WTC11 (cell line): ENCODE results near the gene SYNPO2. TPM values are rescaled to one million over a fixed set of nuclear protein-coding genes. Genes with fewer than 3 reads are reported as not detected.

Experiments
- ATAC-seq: fragments of 200-7000 bp; cut with Tn5 transposase; 2 replicates; pipeline ENCODE4 v1.10.0; 2021; ENCODE audit warnings: mild to moderate bottlenecking, moderate library complexity
- CTCF ChIA-PET: fragments of 300-600 bp; sonication (Branson Sonifier 250); formaldehyde crosslinking; loops from one replicate; lab custom pipeline; 2021; ENCODE audit warnings: antibody characterized with exemption; lab: Charles Lee
- POLR2A ChIA-PET: fragments of 350-600 bp; sonication (Branson Sonifier 250); formaldehyde crosslinking; loops from one replicate; lab custom pipeline; 2021; ENCODE audit warnings: antibody characterized with exemption; lab: Charles Lee
- DNase-seq: peaks from one replicate; pipeline ENCODE4 v3.0.0; 2021; ENCODE audit warnings: low spot score
- H3K27ac Mint-ChIP-seq: 2 replicates; pipeline ENCODE4 v1.8.0; 2021; ENCODE audit warnings: mixed read lengths
- H3K27me3 Mint-ChIP-seq: 2 replicates; pipeline ENCODE4 v1.8.0; 2021; ENCODE audit warnings: low read depth, mild to moderate bottlenecking, moderate library complexity, mixed read lengths
- H3K36me3 Mint-ChIP-seq: 2 replicates; pipeline ENCODE4 v1.8.0; 2021; ENCODE audit warnings: mixed read lengths
- H3K4me1 Mint-ChIP-seq: 2 replicates; pipeline ENCODE4 v1.8.0; 2022; ENCODE audit warnings: mixed read lengths
- H3K4me3 Mint-ChIP-seq: 2 replicates; pipeline ENCODE4 v1.8.0; 2021; ENCODE audit warnings: mild to moderate bottlenecking, moderate library complexity, mixed read lengths
- H3K9me3 Mint-ChIP-seq: 2 replicates; pipeline ENCODE4 v1.8.0; 2021; ENCODE audit warnings: mixed read lengths
- CREM ChIP-seq: sonication (generic); formaldehyde crosslinking; IDR thresholded peaks from 2 replicates; pipeline ENCODE4 v1.8.1; 2022; ENCODE audit warnings: mild to moderate bottlenecking, missing genetic modification reagents, moderate library complexity
- EMX1 ChIP-seq: fragments of 250-450 bp; sonication (Bioruptor Pico); IDR thresholded peaks from 2 replicates; pipeline ENCODE4 v1.8.0; 2021; ENCODE audit warnings: mild to moderate bottlenecking
- GRHL2 ChIP-seq: fragments of 250-450 bp; sonication (Bioruptor Pico); IDR thresholded peaks from 2 replicates; pipeline ENCODE4 v1.8.0; 2022; ENCODE audit warnings: mild to moderate bottlenecking, moderate library complexity; ENCODE audit not compliant: insufficient replicate concordance, severe bottlenecking
- JUN ChIP-seq: sonication (generic); formaldehyde crosslinking; IDR thresholded peaks from 2 replicates; pipeline ENCODE4 v1.8.0; 2023; ENCODE audit warnings: mild to moderate bottlenecking, missing genetic modification reagents
- NFYB ChIP-seq: sonication (generic); formaldehyde crosslinking; conservative IDR thresholded peaks from 2 replicates; pipeline ENCODE4 v1.8.0; 2022; ENCODE audit warnings: low read depth, missing genetic modification reagents
- NR3C1 ChIP-seq: sonication (generic); formaldehyde crosslinking; conservative IDR thresholded peaks from 2 replicates; pipeline ENCODE4 v1.8.1; 2023; ENCODE audit warnings: low read depth, mild to moderate bottlenecking, missing genetic modification reagents
- SMAD3 ChIP-seq: sonication (generic); formaldehyde crosslinking; IDR thresholded peaks from 2 replicates; pipeline ENCODE4 v1.8.0; 2022; ENCODE audit warnings: missing genetic modification reagents, mild to moderate bottlenecking, borderline replicate concordance
- SOX15 ChIP-seq: fragments of 250-450 bp; sonication (Bioruptor Pico); IDR thresholded peaks from 2 replicates; pipeline ENCODE4 v1.9.0; 2021; ENCODE audit warnings: mild to moderate bottlenecking
- ZNF138 ChIP-seq: sonication (generic); formaldehyde crosslinking; conservative IDR thresholded peaks from 2 replicates; pipeline ENCODE4 v1.8.1; 2022; ENCODE audit warnings: mild to moderate bottlenecking, moderate library complexity, missing genetic modification reagents
- ZNF263 ChIP-seq: sonication (generic); formaldehyde crosslinking; IDR thresholded peaks from 2 replicates; pipeline ENCODE4 v1.8.1; 2022; ENCODE audit warnings: low read depth, mild to moderate bottlenecking, moderate library complexity, missing genetic modification reagents
- ZNF317 ChIP-seq: sonication (generic); formaldehyde crosslinking; IDR thresholded peaks from 2 replicates; pipeline ENCODE4 v1.8.1; 2023; ENCODE audit warnings: low read depth, mild to moderate bottlenecking, moderate library complexity, missing genetic modification reagents, borderline replicate concordance
- total RNA-seq: library from RNA; stranded (reverse); gene quantifications from 3 replicates; pipeline ENCODE4 v1.2.3, GENCODE V29; 2021
- TF ChIP-seq, protein P1 (sequence below): sonication (generic); formaldehyde crosslinking; IDR thresholded peaks from 2 replicates; pipeline ENCODE4 v1.8.1; 2022; ENCODE audit warnings: missing genetic modification reagents, borderline replicate concordance
- TF ChIP-seq, protein P2 (sequence below): sonication (generic); formaldehyde crosslinking; IDR thresholded peaks from 2 replicates; pipeline ENCODE4 v1.8.1; 2023; ENCODE audit warnings: mild to moderate bottlenecking, missing genetic modification reagents, moderate library complexity
- TF ChIP-seq, protein P3 (sequence below): fragments of 250-450 bp; sonication (Bioruptor Pico); IDR thresholded peaks from 2 replicates; pipeline ENCODE4 v1.8.0; 2021; ENCODE audit warnings: mild to moderate bottlenecking
- TF ChIP-seq, protein P4 (sequence below): sonication (generic); formaldehyde crosslinking; IDR thresholded peaks from 2 replicates; pipeline ENCODE4 v1.8.0; 2022; ENCODE audit warnings: mild to moderate bottlenecking, missing genetic modification reagents
- TF ChIP-seq, protein P5 (sequence below): sonication (generic); formaldehyde crosslinking; IDR thresholded peaks from 2 replicates; pipeline ENCODE4 v1.8.0; 2023; ENCODE audit warnings: missing genetic modification reagents
- TF ChIP-seq, protein P6 (sequence below): sonication (generic); formaldehyde crosslinking; IDR thresholded peaks from 2 replicates; pipeline ENCODE4 v1.8.1; 2023; ENCODE audit warnings: mild to moderate bottlenecking, missing genetic modification reagents, moderate library complexity

Gene SYNPO2
- total RNA-seq, 1 experiment from 2014 or later, result 1.9 TPM

DNA sequence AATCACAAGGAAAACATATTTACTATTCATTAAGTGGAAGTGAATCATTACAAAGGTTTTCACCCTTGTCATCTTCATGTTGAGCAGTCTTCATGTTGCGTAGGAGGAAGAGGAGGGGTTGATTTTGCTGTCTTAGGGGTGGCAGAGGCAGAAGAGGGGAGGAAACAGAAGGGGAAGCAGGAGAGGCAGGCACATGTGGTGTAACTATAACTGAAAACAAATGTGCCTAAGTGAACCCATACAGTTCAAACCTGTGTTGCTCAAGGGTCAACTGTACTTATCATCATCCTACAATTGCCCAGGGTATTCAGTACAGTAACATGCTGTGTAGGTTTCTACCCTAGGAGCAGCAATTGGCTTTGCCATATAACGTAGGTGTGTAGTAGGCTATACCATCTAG lies 47.2 kb downstream of the SYNPO2 start:
- no peak for TF ChIP-seq EMX1 (CRISPR knock-in tag)
- TF ChIP-seq SMAD3 (CRISPR knock-in tag), result no peak
- no peak for TF ChIP-seq JUN (CRISPR knock-in tag)
- TF ChIP-seq ZNF317, result no peak
- TF ChIP-seq, protein P1, sequence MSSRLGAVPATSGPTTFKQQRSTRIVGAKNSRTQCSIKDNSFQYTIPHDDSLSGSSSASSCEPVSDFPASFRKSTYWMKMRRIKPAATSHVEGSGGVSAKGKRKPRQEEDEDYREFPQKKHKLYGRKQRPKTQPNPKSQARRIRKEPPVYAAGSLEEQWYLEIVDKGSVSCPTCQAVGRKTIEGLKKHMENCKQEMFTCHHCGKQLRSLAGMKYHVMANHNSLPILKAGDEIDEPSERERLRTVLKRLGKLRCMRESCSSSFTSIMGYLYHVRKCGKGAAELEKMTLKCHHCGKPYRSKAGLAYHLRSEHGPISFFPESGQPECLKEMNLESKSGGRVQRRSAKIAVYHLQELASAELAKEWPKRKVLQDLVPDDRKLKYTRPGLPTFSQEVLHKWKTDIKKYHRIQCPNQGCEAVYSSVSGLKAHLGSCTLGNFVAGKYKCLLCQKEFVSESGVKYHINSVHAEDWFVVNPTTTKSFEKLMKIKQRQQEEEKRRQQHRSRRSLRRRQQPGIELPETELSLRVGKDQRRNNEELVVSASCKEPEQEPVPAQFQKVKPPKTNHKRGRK, result no peak
- TF ChIP-seq NFYB (CRISPR knock-in tag), result no peak
- no peak for TF ChIP-seq NR3C1 (CRISPR knock-in tag)
- TF ChIP-seq SOX15 (CRISPR knock-in tag), result no peak
- TF ChIP-seq ZNF138 (CRISPR knock-in tag), result no peak
- TF ChIP-seq, protein P2, sequence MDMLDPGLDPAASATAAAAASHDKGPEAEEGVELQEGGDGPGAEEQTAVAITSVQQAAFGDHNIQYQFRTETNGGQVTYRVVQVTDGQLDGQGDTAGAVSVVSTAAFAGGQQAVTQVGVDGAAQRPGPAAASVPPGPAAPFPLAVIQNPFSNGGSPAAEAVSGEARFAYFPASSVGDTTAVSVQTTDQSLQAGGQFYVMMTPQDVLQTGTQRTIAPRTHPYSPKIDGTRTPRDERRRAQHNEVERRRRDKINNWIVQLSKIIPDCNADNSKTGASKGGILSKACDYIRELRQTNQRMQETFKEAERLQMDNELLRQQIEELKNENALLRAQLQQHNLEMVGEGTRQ (CRISPR knock-in tag), result no peak
- no peak for TF ChIP-seq CREM (CRISPR knock-in tag)
- TF ChIP-seq GRHL2, result no peak
- TF ChIP-seq, protein P3, sequence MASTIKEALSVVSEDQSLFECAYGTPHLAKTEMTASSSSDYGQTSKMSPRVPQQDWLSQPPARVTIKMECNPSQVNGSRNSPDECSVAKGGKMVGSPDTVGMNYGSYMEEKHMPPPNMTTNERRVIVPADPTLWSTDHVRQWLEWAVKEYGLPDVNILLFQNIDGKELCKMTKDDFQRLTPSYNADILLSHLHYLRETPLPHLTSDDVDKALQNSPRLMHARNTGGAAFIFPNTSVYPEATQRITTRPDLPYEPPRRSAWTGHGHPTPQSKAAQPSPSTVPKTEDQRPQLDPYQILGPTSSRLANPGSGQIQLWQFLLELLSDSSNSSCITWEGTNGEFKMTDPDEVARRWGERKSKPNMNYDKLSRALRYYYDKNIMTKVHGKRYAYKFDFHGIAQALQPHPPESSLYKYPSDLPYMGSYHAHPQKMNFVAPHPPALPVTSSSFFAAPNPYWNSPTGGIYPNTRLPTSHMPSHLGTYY, result no peak
- TF ChIP-seq, protein P4, sequence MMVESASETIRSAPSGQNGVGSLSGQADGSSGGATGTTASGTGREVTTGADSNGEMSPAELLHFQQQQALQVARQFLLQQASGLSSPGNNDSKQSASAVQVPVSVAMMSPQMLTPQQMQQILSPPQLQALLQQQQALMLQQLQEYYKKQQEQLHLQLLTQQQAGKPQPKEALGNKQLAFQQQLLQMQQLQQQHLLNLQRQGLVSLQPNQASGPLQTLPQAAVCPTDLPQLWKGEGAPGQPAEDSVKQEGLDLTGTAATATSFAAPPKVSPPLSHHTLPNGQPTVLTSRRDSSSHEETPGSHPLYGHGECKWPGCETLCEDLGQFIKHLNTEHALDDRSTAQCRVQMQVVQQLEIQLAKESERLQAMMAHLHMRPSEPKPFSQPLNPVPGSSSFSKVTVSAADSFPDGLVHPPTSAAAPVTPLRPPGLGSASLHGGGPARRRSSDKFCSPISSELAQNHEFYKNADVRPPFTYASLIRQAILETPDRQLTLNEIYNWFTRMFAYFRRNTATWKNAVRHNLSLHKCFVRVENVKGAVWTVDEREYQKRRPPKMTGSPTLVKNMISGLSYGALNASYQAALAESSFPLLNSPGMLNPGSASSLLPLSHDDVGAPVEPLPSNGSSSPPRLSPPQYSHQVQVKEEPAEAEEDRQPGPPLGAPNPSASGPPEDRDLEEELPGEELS (CRISPR knock-in tag), result no peak
- TF ChIP-seq, protein P5, sequence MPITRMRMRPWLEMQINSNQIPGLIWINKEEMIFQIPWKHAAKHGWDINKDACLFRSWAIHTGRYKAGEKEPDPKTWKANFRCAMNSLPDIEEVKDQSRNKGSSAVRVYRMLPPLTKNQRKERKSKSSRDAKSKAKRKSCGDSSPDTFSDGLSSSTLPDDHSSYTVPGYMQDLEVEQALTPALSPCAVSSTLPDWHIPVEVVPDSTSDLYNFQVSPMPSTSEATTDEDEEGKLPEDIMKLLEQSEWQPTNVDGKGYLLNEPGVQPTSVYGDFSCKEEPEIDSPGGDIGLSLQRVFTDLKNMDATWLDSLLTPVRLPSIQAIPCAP (CRISPR knock-in tag), result no peak
- POLR2A ChIA-PET, result no interaction called here
- ATAC-seq (no peak), DNase-seq (no peak)
- H3K9me3 Mint-ChIP-seq, result no peaks in the 10 kb centered on the region
- no peak overlapping the region for H3K4me3 Mint-ChIP-seq
- no peak overlapping the region for H3K27ac Mint-ChIP-seq
- H3K27me3 Mint-ChIP-seq, result no peaks in the 10 kb centered on the region
- no peaks in the 10 kb centered on the region for H3K36me3 Mint-ChIP-seq
- H3K4me1 Mint-ChIP-seq, result no peaks in the 10 kb centered on the region
- CTCF ChIA-PET, result no interaction called here

DNA sequence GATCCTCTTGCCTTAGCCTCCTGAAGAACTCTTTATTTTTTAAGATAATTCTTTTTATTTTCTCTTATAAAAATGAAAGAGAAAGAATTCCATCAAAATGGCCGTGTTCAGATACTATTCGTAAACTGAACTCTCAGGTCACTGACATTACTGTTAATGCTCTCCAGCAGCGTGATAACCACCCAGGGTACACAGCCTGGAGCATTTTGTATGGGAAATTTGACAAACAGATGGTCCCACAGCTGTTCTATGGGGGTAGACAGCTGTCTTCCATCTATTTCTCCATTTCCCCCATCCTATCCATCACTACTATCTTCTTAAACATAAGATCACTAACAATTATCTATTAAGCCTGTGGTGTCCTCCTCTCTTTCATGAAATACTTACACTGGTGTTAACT lies 47.8 kb downstream of the SYNPO2 start:
- DNase-seq, result no peak
- no peak for ATAC-seq
- peaks cover under 1% of the 10 kb centered on the region for H3K4me1 Mint-ChIP-seq
- CTCF ChIA-PET, result no interaction called here
- no peaks in the 10 kb centered on the region for H3K27me3 Mint-ChIP-seq
- H3K36me3 Mint-ChIP-seq, result no peaks in the 10 kb centered on the region
- no peak overlapping the region for H3K4me3 Mint-ChIP-seq
- no peak overlapping the region for H3K27ac Mint-ChIP-seq
- no peaks in the 10 kb centered on the region for H3K9me3 Mint-ChIP-seq
- POLR2A ChIA-PET, result no interaction called here
- no peak for TF ChIP-seq ZNF263
- TF ChIP-seq, protein P6, sequence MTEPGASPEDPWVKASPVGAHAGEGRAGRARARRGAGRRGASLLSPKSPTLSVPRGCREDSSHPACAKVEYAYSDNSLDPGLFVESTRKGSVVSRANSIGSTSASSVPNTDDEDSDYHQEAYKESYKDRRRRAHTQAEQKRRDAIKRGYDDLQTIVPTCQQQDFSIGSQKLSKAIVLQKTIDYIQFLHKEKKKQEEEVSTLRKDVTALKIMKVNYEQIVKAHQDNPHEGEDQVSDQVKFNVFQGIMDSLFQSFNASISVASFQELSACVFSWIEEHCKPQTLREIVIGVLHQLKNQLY (CRISPR knock-in tag), result no peak
